ENCODE measurements around the gene CCDC136.
A peak's percentile ranks its signal among the peaks of the same experiment; 100 is the strongest.

CCDC136 gene

DNA sequence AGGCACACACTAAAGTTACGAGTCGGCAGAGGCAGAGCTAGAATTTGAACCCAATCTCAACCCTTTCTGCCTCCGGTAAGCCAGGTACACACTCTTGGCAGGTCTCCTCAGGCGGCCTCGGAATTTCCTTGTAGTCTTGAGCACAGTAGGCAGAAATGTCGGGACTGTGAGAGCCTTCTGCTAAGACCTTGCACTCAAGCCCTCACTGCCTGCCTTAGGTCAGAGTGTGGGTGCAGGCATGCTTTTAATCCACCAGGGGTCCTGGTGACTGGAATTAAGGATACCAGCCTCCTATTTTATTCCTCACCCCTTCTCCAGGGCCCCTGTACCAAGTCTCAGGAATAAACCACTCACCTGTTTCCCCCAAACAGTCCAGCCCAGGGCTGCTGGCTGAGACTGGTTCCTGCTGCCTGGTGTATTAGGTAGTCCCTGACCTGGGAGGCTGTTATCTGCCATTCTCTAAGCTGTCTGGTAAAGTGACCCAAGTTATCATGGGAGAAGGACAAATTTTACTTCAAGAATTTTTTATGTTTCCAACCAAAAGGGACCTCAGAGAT is 71.7 kb downstream of the CCDC136 start:
- DNase-seq (ENCODE audit: low spot score): peak; percentile 70

DNA sequence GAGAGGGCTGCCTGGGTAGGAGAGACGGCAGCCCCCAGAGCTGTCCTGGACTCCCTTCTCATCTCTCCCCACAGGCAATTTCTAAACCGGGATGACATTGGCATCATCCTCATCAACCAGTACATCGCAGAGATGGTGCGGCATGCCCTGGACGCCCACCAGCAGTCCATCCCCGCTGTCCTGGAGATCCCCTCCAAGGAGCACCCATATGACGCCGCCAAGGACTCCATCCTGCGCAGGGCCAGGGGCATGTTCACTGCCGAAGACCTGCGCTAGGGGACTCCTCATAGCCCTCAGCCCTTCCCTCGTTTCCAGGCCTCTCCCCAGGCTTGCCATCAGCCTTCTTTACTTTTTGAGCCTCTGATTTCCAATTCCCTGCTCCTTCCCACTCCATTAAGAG is 73.5 kb downstream of the CCDC136 start:
- DNase-seq (ENCODE audit: low spot score): no peak

DNA sequence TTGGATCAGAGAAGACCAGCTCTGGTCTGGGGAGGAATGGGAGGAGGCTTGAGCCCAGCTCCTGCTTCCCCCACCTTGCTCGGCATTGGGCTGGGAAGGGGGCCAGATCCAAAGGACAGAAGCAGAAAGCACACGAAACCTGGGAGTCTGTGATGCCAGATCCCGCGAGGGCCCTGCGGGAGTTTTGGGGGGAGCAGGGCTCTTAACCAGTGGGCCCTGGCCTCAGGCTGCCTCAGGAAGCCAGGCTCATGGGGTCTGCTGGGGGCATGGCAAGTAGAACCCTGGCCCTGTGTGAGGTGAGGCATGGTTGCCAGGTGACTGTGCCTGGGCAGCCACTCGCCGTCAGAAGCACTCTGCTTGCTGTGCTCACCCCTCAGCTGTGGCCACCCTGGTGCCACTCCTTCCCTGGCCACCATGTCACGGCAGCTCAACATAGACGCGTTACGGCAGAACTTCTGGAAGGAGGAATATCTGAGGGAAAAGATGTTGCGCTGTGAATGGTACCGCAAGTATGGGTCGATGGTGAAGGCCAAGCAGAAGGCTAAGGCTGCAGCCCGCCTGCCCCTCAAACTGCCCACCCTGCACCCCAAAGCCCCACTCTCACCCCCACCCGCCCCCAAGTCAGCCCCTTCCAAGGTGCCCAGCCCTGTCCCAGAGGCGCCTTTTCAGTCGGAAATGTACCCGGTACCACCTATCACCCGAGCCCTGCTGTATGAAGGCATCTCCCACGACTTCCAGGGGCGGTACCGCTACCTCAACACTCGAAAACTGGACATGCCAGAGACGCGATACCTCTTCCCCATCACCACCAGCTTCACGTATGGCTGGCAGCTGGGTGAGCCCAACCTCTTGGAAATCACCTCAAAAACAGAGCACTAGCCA is 74.5 kb downstream of the CCDC136 start:
- DNase-seq (ENCODE audit: low spot score): no peak

DNA sequence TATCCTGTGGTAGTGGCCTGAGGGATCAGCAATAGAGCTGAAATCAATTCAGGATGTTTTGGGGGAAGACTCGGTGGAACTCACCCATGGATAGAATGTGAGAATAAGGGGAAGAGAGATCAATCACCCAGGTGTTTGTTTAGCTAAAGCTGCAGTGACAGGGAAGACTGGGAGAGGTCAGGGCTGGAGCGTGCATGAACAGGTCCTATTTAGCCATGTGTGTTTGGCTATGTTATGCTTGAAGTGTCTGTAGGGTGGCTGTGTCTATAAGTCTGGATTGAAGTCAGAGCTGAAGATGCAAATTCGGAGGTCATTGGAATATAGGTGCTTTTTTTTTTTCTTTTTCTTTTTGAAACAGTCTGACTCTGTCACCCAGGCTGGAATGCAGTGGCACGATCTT is 75.5 kb downstream of the CCDC136 start:
- DNase-seq (ENCODE audit: low spot score): no peak

DNA sequence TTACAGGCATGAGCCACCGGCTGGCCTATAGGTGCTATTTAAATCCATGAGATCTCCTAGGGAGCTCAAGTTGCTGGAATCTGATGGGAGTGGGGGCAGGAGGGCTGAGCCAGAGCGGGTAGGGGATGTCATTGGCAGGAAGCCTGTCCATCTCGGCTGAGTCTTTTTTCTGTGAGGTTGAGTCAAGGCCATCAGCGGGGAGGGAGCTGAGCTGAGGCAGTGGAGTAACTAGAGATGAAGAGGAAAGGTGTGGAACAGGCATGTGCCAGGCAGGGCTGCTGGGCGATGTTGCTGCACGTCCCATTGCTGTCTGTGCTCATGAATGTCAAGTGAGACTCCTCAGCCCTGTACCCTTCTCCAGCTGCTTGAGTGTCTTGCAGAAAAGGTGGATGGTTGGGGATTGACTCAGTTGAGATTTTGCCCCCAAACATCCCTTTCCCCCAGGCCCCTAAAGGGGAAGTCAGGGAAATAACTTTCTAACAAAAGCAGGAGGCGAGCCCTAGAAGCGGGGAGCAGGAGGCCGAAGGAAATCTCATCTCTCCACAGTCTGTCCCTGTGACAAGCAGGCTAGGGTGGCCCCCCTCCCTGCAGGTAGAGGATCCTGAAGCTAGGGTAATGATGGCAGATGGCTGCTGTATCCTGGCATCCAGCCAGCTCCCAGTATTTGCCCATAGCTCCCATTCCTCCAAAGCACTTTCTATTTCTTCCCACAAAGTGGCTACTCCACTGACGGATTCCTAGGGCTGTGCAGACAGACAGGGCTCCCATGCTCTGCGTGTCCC is 76.3 kb downstream of the CCDC136 start:
- DNase-seq (ENCODE audit: low spot score): peak; percentile 89

DNA sequence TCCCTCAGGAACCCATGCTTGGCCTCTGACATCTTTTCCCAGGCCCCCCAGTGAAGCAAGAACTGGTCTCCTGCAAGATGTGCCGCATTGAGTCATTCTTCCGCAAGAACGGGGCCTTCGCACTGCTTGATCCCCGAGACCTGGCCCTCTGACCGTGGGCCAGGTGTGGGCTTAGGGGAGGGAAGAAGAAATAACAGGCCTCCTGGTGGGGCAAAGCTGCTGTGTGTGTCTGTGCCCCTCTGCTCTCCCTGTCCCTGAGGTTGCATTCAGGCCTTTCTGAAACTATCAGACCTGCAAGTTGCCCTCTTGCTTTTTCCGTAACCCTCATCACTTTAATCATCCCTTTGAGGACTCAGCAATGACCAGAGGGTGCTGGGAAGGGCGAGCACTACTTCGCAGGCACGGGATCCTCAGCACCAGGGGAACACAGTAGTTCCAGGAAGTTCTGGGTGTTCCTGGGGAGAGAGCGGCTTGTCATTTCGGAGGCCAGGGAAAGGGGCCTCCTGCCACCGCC is 76.9 kb downstream of the CCDC136 start:
- no peak for DNase-seq (ENCODE audit: low spot score)

DNA sequence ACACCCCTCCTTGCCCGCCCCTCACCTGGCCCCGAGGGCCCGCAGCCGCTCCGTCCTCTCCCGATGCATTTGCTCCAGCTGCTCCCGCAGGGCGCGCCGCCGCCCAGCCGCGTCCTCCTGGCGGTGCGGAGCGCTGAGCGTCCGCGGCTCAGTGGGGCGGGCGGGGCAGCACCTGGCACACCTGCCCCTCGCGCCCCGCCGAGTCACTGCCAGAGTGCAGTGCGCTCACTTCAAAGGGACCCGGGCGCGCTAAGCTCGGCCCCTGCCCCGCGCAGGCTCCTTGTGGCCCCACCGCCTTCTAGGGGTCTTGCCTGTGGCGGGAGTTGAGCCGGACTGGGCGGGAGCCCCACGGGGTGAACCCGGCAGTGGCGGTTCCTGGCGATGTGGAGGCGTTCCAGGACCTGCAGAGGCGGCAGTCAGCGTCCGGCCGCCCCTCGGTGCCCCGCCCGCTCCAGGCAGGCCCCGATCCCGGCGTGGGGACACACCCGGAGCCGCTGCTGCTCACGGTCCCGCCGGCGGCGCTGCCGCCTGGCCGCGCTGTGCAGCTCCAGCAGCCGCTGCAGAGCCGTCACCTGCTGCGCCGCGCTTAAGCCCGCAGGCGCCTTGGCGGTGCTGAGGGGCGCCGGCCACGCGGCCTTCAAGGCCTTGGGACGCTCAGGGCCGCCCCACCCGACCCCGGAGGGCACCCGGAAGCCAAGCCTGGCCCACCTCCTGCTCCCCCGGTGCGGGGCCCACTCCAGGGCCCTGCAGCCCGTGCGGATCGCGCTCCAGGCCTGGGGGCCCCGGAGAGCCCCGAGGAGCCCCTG is 77.6 kb downstream of the CCDC136 start:
- no peak for DNase-seq (ENCODE audit: low spot score)

DNA sequence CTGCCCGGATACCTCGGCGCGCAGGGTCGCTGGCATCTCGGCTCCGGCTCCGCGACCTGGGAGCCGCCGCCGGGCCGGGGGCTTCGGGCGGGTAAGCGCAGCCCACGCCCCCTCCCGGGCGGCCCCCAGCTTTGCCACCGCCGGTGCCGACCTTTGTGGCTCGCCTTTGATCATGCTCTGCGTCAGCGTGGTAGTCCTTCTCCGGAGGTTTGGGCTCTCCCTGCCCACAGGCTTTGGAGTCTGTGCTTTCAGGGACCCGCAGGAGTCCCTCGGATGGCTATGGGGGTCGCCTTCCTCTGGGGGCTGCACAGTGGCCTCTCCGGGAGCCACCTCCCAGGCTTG is 78.1 kb downstream of the CCDC136 start:
- no peak for DNase-seq (ENCODE audit: low spot score)

DNA sequence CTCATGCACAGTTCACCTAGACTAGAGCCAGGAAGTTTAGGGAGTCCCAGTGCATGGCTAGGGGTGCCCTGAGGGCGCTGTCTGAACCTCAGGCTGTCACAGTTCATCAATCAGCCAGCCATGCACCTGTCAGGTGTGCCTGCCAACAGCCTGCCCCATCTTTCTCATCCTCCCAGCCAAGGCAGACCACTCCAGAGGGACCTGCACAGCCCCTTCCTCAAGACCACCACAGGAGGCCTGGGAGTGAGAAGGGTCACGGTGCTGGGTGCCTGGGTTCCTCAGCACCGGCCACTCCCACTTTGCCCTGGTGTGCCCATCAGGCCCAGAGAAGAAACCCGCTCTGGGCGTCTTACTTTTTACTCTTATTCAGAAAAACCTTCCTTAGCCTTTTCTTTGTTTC is 79.3 kb downstream of the CCDC136 start:
- DNase-seq (ENCODE audit: low spot score): no peak

Measured in cerebellar cortex (tissue), 1 donor.